Activated B cell treated with CpG ODN at 0.5 μM for 24 hours (primary cell): ENCODE measurements around the gene SEMA3A. TPM values are rescaled to one million over a fixed set of nuclear protein-coding genes. Genes with fewer than 3 reads are reported as not detected.

Source experiments
- ATAC-seq: fragments of 200-7000 bp; cut with Tn5 transposase; one replicate; pipeline ENCODE4 v1.10.0; 2021; ENCODE audit warnings: low read depth, mild to moderate bottlenecking, moderate library complexity
- CTCF ChIA-PET: fragments of 350-600 bp; sonication (Branson Sonifier 250); formaldehyde crosslinking; loops from one replicate; lab custom pipeline; 2021; ENCODE audit warnings: antibody characterized with exemption; lab: Charles Lee
- POLR2A ChIA-PET: fragments of 350-600 bp; sonication (Branson Sonifier 250); formaldehyde crosslinking; loops from one replicate; lab custom pipeline; 2021; ENCODE audit warnings: antibody characterized with exemption; lab: Charles Lee
- DNase-seq: peaks from one replicate; pipeline ENCODE4 v3.0.0; 2022
- H3K27ac Mint-ChIP-seq: one replicate; pipeline ENCODE4 v1.8.0; 2020; ENCODE audit warnings: mixed read lengths
- H3K27me3 Mint-ChIP-seq: one replicate; pipeline ENCODE4 v1.8.0; 2021; ENCODE audit warnings: mixed read lengths
- H3K36me3 Mint-ChIP-seq: one replicate; pipeline ENCODE4 v1.8.0; 2021; ENCODE audit warnings: low read depth, mixed read lengths
- H3K4me1 Mint-ChIP-seq: one replicate; pipeline ENCODE4 v1.8.0; 2021; ENCODE audit warnings: mixed read lengths
- H3K4me3 Mint-ChIP-seq: one replicate; pipeline ENCODE4 v1.8.0; 2020; ENCODE audit warnings: mild to moderate bottlenecking, mixed read lengths
- H3K9me3 Mint-ChIP-seq: one replicate; pipeline ENCODE4 v1.8.0; 2020; ENCODE audit warnings: mixed read lengths
- CTCF ChIP-seq: fragments of 200-600 bp; IDR thresholded peaks from one replicate; pipeline ENCODE4 v1.8.0; 2022; ENCODE audit warnings: antibody characterized with exemption, mild to moderate bottlenecking
- intact Hi-C: fragments of 100-400 bp; cut with micrococcal nuclease; formaldehyde crosslinking; loops from one replicate; pipeline ENCODE4 v1.15.1; 2024
- total RNA-seq: library from RNA; stranded (reverse); gene quantifications from 2 replicates; pipeline ENCODE4 v1.2.3, GENCODE V29; 2022

The SEMA3A gene
- total RNA-seq, 1 donor from 2014 or later = not detected

GRCh38 chr7:84040355-84040754 lies 154.2 kb downstream of the SEMA3A start:
- ChIA-PET CTCF (no interaction called here), POLR2A (no interaction called here)
- H3K4me1 Mint-ChIP-seq = no peaks in the 10 kb centered on the region
- H3K36me3 Mint-ChIP-seq = no peaks in the 10 kb centered on the region
- DNase-seq = no peak
- intact Hi-C loops = no loop called here
- H3K27me3 Mint-ChIP-seq = no peaks in the 10 kb centered on the region
- TF ChIP-seq CTCF = no peak
- no peak overlapping the region for H3K4me3 Mint-ChIP-seq
- ATAC-seq = no peak
- no peak overlapping the region for H3K27ac Mint-ChIP-seq
- no peaks in the 10 kb centered on the region for H3K9me3 Mint-ChIP-seq

- ChIA-PET CTCF (no interaction called here), POLR2A (no interaction called here)
- Mint-ChIP-seq H3K36me3 (no peaks in the 10 kb centered on the region), H3K4me1 (no peaks in the 10 kb centered on the region), H3K9me3 (no peaks in the 10 kb centered on the region), H3K4me3 (no peak overlapping the region), H3K27me3 (no peaks in the 10 kb centered on the region), H3K27ac (no peak overlapping the region)
- ATAC-seq = no peak
- intact Hi-C loops = no loop called here
- no peak for TF ChIP-seq CTCF
- no peak for DNase-seq
Observed at GRCh38 chr7:84039432-84039831, 155.2 kb downstream of the SEMA3A start.

- DNase-seq = no peak
- H3K36me3 Mint-ChIP-seq = no peaks in the 10 kb centered on the region
- H3K9me3 Mint-ChIP-seq = no peaks in the 10 kb centered on the region
- TF ChIP-seq CTCF = no peak
- H3K4me1 Mint-ChIP-seq = no peaks in the 10 kb centered on the region
- intact Hi-C loops = no loop called here
- no peak overlapping the region for H3K27ac Mint-ChIP-seq
- no peak for ATAC-seq
- no peak overlapping the region for H3K4me3 Mint-ChIP-seq
- H3K27me3 Mint-ChIP-seq = no peaks in the 10 kb centered on the region
- CTCF ChIA-PET = no interaction called here
- POLR2A ChIA-PET = no interaction called here
Observed at GRCh38 chr7:84027678-84028077, 166.9 kb downstream of the SEMA3A start.

- CTCF ChIA-PET = no interaction called here
- Mint-ChIP-seq H3K4me1 (no peaks in the 10 kb centered on the region), H3K36me3 (no peaks in the 10 kb centered on the region), H3K9me3 (no peaks in the 10 kb centered on the region), H3K4me3 (no peak overlapping the region), H3K27ac (no peak overlapping the region), H3K27me3 (no peaks in the 10 kb centered on the region)
- DNase-seq (no peak), ATAC-seq (no peak)
- no peak for TF ChIP-seq CTCF
- POLR2A ChIA-PET = no interaction called here
- intact Hi-C loops = no loop called here
Observed at GRCh38 chr7:84025332-84025927, 169.2 kb downstream of the SEMA3A start.

- H3K9me3 Mint-ChIP-seq = no peaks in the 10 kb centered on the region
- CTCF ChIA-PET = no interaction called here
- no peaks in the 10 kb centered on the region for H3K36me3 Mint-ChIP-seq
- TF ChIP-seq CTCF = no peak
- DNase-seq (no peak), ATAC-seq (no peak)
- intact Hi-C loops = no loop called here
- no peaks in the 10 kb centered on the region for H3K4me1 Mint-ChIP-seq
- no peaks in the 10 kb centered on the region for H3K27me3 Mint-ChIP-seq
- no peak overlapping the region for H3K4me3 Mint-ChIP-seq
- POLR2A ChIA-PET = no interaction called here
- no peak overlapping the region for H3K27ac Mint-ChIP-seq
Observed at GRCh38 chr7:84022684-84023308, 171.8 kb downstream of the SEMA3A start.
